Measurements from ENCODE around the gene CAPN5.

Gene CAPN5

GRCh38 chr11:77163271-77163670 lies 96.5 kb downstream of the CAPN5 start:
- Histone ChIP-seq H3K9me2 (replicated peaks; ENCODE audit: low read depth, low read length) (no peaks in the 10 kb centered on the region), H3K4me2 (ENCODE audit: low read depth, low read length, poor library complexity, severe bottlenecking) (no peak overlapping the region), H3K27me3 (ENCODE audit: insufficient read depth, low read length, poor library complexity, severe bottlenecking) (no peaks in the 10 kb centered on the region), H3F3A (ENCODE audit: low read depth) (no peaks in the 10 kb centered on the region), H3K9ac (ENCODE audit: low read depth, low read length, poor library complexity, severe bottlenecking) (no peak overlapping the region), H3K4me1 (ENCODE audit: insufficient read depth, low read length, poor library complexity, severe bottlenecking) (peaks cover 15% of the 10 kb centered on the region), H3K9me3 (ENCODE audit: insufficient read depth, low read depth, low read length) (no peaks in the 10 kb centered on the region), H3K36me3 (ENCODE audit: insufficient read depth, low read length) (no peaks in the 10 kb centered on the region), H3K79me2 (ENCODE audit: insufficient read depth, low read length) (no peaks in the 10 kb centered on the region), H3K4me3 (ENCODE audit: low read length, poor library complexity, severe bottlenecking) (no peak overlapping the region), H4K20me1 (ENCODE audit: insufficient read depth, low read length, poor library complexity, severe bottlenecking) (no peaks in the 10 kb centered on the region), H2AFZ (ENCODE audit: low read length) (no peak overlapping the region)
- TF ChIP-seq EZH2phosphoT487 (IDR thresholded peaks at IDR 0.05; ENCODE audit: borderline replicate concordance) (no peak), CTCF (conservative IDR thresholded peaks at IDR 0.05; ENCODE audit: low read length) (no peak)

DNA sequence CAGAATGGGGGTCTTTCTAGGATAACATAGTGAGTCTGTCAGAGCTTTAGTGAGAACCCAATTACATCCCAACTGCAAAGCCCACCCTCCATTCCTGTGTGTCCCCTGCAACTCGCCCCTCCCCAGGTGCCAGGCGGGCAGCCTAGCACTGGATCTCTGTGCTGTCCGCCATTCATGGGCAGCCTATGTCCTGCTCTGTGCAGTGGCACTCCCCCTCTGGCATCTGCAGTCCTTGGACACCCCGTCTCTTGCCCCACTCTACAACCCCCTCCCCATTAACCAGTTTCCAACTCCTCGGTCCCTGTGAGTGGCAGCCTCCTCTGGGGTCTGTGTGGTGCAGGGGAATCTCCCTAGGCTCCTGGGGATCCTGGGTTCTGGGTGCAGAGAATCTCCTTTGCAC lies 98.3 kb downstream of the CAPN5 start:
- Histone ChIP-seq H3K79me2 (ENCODE audit: insufficient read depth, low read length) (no peaks in the 10 kb centered on the region), H3K9me2 (replicated peaks; ENCODE audit: low read depth, low read length) (no peaks in the 10 kb centered on the region), H3K4me1 (ENCODE audit: insufficient read depth, low read length, poor library complexity, severe bottlenecking) (peaks cover 15% of the 10 kb centered on the region), H4K20me1 (ENCODE audit: insufficient read depth, low read length, poor library complexity, severe bottlenecking) (no peaks in the 10 kb centered on the region), H3K27me3 (ENCODE audit: insufficient read depth, low read length, poor library complexity, severe bottlenecking) (no peaks in the 10 kb centered on the region), H3K4me3 (ENCODE audit: low read length, poor library complexity, severe bottlenecking) (no peak overlapping the region), H3K36me3 (ENCODE audit: insufficient read depth, low read length) (no peaks in the 10 kb centered on the region), H2AFZ (ENCODE audit: low read length) (no peak overlapping the region), H3K9me3 (ENCODE audit: insufficient read depth, low read depth, low read length) (no peaks in the 10 kb centered on the region), H3K9ac (ENCODE audit: low read depth, low read length, poor library complexity, severe bottlenecking) (no peak overlapping the region), H3K4me2 (ENCODE audit: low read depth, low read length, poor library complexity, severe bottlenecking) (no peak overlapping the region), H3F3A (ENCODE audit: low read depth) (no peaks in the 10 kb centered on the region)
- TF ChIP-seq EZH2phosphoT487 (IDR thresholded peaks at IDR 0.05; ENCODE audit: borderline replicate concordance) (no peak), CTCF (conservative IDR thresholded peaks at IDR 0.05; ENCODE audit: low read length) (no peak)

GRCh38 chr11:77166021-77166420 lies 99.2 kb downstream of the CAPN5 start:
- TF ChIP-seq CTCF (conservative IDR thresholded peaks at IDR 0.05; ENCODE audit: low read length) (no peak), EZH2phosphoT487 (IDR thresholded peaks at IDR 0.05; ENCODE audit: borderline replicate concordance) (no peak)
- H3F3A ChIP-seq (ENCODE audit: low read depth) = no peaks in the 10 kb centered on the region
- no peak overlapping the region for H3K4me3 ChIP-seq (ENCODE audit: low read length, poor library complexity, severe bottlenecking)
- no peaks in the 10 kb centered on the region for H4K20me1 ChIP-seq (ENCODE audit: insufficient read depth, low read length, poor library complexity, severe bottlenecking)
- no peak overlapping the region for H3K9ac ChIP-seq (ENCODE audit: low read depth, low read length, poor library complexity, severe bottlenecking)
- H3K27me3 ChIP-seq (ENCODE audit: insufficient read depth, low read length, poor library complexity, severe bottlenecking) = no peaks in the 10 kb centered on the region
- no peaks in the 10 kb centered on the region for H3K9me2 ChIP-seq (replicated peaks; ENCODE audit: low read depth, low read length)
- no peaks in the 10 kb centered on the region for H3K9me3 ChIP-seq (ENCODE audit: insufficient read depth, low read depth, low read length)
- H3K4me2 ChIP-seq (ENCODE audit: low read depth, low read length, poor library complexity, severe bottlenecking) = no peak overlapping the region
- no peaks in the 10 kb centered on the region for H3K36me3 ChIP-seq (ENCODE audit: insufficient read depth, low read length)
- peaks cover 15% of the 10 kb centered on the region for H3K4me1 ChIP-seq (ENCODE audit: insufficient read depth, low read length, poor library complexity, severe bottlenecking)
- no peaks in the 10 kb centered on the region for H3K79me2 ChIP-seq (ENCODE audit: insufficient read depth, low read length)
- no peak overlapping the region for H2AFZ ChIP-seq (ENCODE audit: low read length)
